ENCODE results near the gene DYNLT2. TPM values are rescaled to one million over a fixed set of nuclear protein-coding genes. Genes with fewer than 3 reads are reported as not detected.

The DYNLT2 gene
- total RNA-seq, 1 experiment from 2014 or later = 1.3 TPM

GRCh38 chr6:169701954-169702839 lies 49.2 kb downstream of the DYNLT2 start, which contains the start of the genes C6orf120 and WDR27:
TSS of gene C6orf120 (plus strand) at chr6:169702126. CDS start at chr6:169702460, 334 bp downstream.
TSS of gene WDR27 (minus strand) at chr6:169702029. CDS start at chr6:169689005, 13,024 bp downstream.
- TF ChIP-seq, protein P1, sequence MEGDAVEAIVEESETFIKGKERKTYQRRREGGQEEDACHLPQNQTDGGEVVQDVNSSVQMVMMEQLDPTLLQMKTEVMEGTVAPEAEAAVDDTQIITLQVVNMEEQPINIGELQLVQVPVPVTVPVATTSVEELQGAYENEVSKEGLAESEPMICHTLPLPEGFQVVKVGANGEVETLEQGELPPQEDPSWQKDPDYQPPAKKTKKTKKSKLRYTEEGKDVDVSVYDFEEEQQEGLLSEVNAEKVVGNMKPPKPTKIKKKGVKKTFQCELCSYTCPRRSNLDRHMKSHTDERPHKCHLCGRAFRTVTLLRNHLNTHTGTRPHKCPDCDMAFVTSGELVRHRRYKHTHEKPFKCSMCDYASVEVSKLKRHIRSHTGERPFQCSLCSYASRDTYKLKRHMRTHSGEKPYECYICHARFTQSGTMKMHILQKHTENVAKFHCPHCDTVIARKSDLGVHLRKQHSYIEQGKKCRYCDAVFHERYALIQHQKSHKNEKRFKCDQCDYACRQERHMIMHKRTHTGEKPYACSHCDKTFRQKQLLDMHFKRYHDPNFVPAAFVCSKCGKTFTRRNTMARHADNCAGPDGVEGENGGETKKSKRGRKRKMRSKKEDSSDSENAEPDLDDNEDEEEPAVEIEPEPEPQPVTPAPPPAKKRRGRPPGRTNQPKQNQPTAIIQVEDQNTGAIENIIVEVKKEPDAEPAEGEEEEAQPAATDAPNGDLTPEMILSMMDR (IDR thresholded peaks at IDR 0.05; ENCODE audit: unreplicated experiment) = no peak
- CTCF ChIA-PET = interaction anchor here (0.5 to 1.6 kb wide), 7 partner anchors 8 to 1338 kb away, joined by 3 to 8 read pairs (median 3); no protein-coding TSS in a partner anchor
- H3K4me1 Mint-ChIP-seq (ENCODE audit: insufficient read depth, unreplicated experiment) = peaks cover 42% of the 10 kb centered on the region
- peak; percentile 96 for DNase-seq (ENCODE audit: unreplicated experiment)
- H3K4me3 Mint-ChIP-seq (ENCODE audit: unreplicated experiment) = peak within 1 kb of the TSS; percentile 86
- H3K9me3 Mint-ChIP-seq (ENCODE audit: unreplicated experiment) = no peaks in the 10 kb centered on the region
- H3K36me3 Mint-ChIP-seq (ENCODE audit: insufficient read depth, unreplicated experiment) = peaks cover 11% of the 10 kb centered on the region
- POLR2A ChIA-PET = interaction anchor here (0.6 to 9.6 kb wide), 26 partner anchors 8 to 1860 kb away, joined by 3 to 145 read pairs (median 5); partner anchors contain the start of genes DYNLT2, ERMARD, PHF10 and PSMB1
- no peaks in the 10 kb centered on the region for H3K27me3 Mint-ChIP-seq (ENCODE audit: insufficient read depth, unreplicated experiment)
- no TSS peak for BruUV-seq (replicated peaks)
- intact Hi-C loops (cut with micrococcal nuclease) = loop anchor here (1.0 to 2.0 kb wide), 3 partner anchors 13 to 745 kb away; no protein-coding TSS in a partner anchor
- H3K27ac Mint-ChIP-seq (ENCODE audit: low read depth, unreplicated experiment) = peak within 1 kb of the TSS; percentile 46

DNA sequence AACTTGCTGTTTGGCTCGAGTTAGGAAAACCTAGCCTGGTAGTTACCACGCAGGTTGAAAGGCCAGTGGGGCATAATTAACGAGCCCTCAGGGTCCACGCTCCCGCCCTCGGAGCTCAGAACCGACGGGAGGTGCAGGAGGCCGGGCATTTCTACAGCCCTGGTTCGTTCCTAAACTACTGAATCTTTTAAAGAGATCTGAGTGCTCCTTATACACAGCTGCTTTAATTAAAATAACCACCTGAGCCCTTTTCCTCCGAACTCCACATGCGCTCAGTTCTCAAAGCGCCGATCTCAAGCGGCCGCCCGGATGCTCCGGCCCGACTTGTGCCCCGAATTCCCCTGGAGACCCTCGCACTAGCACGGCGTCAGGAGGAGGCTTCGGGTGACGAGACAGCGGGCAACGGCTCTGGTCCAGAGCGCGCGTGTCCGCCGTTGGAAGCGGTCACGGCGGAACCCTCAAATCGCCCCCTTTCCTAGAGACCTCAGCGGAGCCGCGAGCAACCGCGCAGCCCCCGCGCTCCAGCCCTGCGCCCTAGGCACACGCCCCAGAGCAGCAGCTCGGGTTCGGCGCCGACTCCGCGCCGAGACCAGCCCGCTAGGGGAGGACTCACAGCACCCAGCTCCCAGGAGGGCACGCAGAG lies 49.9 kb downstream of the DYNLT2 start:
- CTCF ChIA-PET = interaction anchor here (0.5 to 1.6 kb wide), 7 partner anchors 9 to 1337 kb away, joined by 3 to 8 read pairs (median 3); no protein-coding TSS in a partner anchor

DNA sequence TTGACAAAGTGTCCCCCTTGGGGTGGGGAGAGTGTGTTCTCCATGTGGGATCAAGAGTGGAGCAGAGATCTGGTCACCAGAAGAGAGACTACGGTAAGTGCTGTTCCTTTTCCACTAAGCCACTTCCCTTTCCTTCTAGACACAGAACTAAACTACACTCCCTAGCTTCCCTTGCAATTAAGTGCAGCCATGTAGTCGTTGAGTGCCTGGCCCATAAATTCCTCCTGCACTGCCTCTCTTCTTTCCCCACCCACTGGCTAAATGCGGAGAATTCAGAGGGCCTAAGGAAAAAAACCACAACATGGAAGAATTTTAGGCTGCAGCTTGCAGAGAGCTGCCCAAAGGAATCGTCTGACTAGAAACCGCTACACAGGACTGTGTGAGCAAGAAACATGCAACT lies 51.1 kb downstream of the DYNLT2 start:
- CTCF ChIA-PET = interaction anchor here (1.5 kb wide), 1 partner anchor 22 kb away, joined by 8 read pairs; no protein-coding TSS in a partner anchor
- Mint-ChIP-seq H3K4me3 (ENCODE audit: unreplicated experiment) (peak overlapping the region; percentile 86), H3K9me3 (ENCODE audit: unreplicated experiment) (peaks cover 7% of the 10 kb centered on the region), H3K36me3 (ENCODE audit: insufficient read depth, unreplicated experiment) (peaks cover 11% of the 10 kb centered on the region), H3K4me1 (ENCODE audit: insufficient read depth, unreplicated experiment) (peaks cover 38% of the 10 kb centered on the region), H3K27me3 (ENCODE audit: insufficient read depth, unreplicated experiment) (no peaks in the 10 kb centered on the region), H3K27ac (ENCODE audit: low read depth, unreplicated experiment) (no peak overlapping the region)
- no peak for DNase-seq (ENCODE audit: unreplicated experiment)
- POLR2A ChIA-PET = interaction anchor here (0.6 to 9.6 kb wide), 9 partner anchors 9 to 78 kb away, joined by 3 to 145 read pairs (median 8); partner anchors contain the start of genes DYNLT2, ERMARD and PHF10
- no TSS peak for BruUV-seq (replicated peaks)
- intact Hi-C loops (cut with micrococcal nuclease) = no loop called here
- TF ChIP-seq, protein P1 (IDR thresholded peaks at IDR 0.05; ENCODE audit: unreplicated experiment) = no peak

More for the DNA sequence above, 49.9 kb downstream of the DYNLT2 start:
- Mint-ChIP-seq H3K4me3 (ENCODE audit: unreplicated experiment) (peak overlapping the region; percentile 86), H3K9me3 (ENCODE audit: unreplicated experiment) (peaks cover under 1% of the 10 kb centered on the region), H3K4me1 (ENCODE audit: insufficient read depth, unreplicated experiment) (peaks cover 42% of the 10 kb centered on the region), H3K27ac (ENCODE audit: low read depth, unreplicated experiment) (peak overlapping the region; percentile 46), H3K27me3 (ENCODE audit: insufficient read depth, unreplicated experiment) (no peaks in the 10 kb centered on the region), H3K36me3 (ENCODE audit: insufficient read depth, unreplicated experiment) (peaks cover 11% of the 10 kb centered on the region)
- TSS peak; percentile 79 for BruUV-seq (replicated peaks)
- no peak for DNase-seq (ENCODE audit: unreplicated experiment)
- intact Hi-C loops (cut with micrococcal nuclease) = no loop called here
- POLR2A ChIA-PET = interaction anchor here (0.6 to 9.6 kb wide), 27 partner anchors 9 to 1859 kb away, joined by 3 to 145 read pairs (median 5); partner anchors contain the start of genes DYNLT2, ERMARD, PHF10 and PSMB1
- TF ChIP-seq, protein P1 (IDR thresholded peaks at IDR 0.05; ENCODE audit: unreplicated experiment) = no peak
